GM18858 (cell line): ENCODE results near the gene PTCH1.

Source experiments
- ATAC-seq: cut with Tn5 transposase; IDR thresholded peaks from one replicate; pipeline ENCODE4 v1.9.1; 2021; ENCODE audit not compliant: unreplicated experiment

Gene PTCH1

DNA sequence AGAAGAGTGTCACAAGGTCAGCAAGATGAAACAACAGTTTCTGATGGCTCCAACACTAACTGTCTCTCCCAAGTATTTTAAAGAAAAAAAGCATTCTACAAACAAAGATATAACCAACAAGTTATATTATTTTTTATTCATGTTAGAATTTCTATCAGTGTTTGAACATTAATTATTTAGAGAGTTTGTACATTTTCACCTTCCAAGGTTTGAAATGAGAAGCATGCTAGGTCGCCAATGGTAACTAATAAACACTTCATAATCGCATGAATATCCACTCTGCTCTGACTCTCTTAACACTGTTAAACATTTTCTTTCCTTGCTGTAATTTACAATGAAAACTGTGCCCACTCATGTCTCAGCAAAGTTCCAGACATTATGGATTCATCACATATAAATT, 73.5 kb downstream of the PTCH1 start:
- ATAC-seq, result no peak

GRCh38 chr9:95441081-95441480, 75.7 kb downstream of the PTCH1 start:
- ATAC-seq, result no peak

GRCh38 chr9:95440447-95440846, 76.3 kb downstream of the PTCH1 start:
- ATAC-seq, result no peak

- ATAC-seq, result no peak
Observed at GRCh38 chr9:95438561-95439357, 78.0 kb downstream of the PTCH1 start.

DNA sequence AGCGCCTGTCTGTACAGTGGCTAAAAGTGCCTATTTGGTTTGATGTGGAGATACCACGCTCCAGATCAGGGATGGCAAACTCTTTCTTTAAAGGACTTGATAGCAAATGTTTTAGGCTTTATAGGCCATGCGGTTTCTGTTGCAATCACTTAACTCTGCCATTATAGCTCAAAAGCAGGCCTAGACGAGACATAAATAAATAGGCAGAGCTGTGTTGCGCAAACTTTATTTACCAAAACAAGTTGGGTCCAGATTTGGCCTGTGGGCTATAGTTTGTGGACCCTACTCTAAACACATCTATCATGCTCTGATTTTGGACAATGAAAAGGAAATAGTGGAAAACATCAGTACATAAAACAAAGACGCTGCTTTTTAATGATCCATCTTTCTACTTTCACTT, 79.2 kb downstream of the PTCH1 start:
- no peak for ATAC-seq

GRCh38 chr9:95436416-95436815, 80.4 kb downstream of the PTCH1 start:
- ATAC-seq, result no peak

DNA sequence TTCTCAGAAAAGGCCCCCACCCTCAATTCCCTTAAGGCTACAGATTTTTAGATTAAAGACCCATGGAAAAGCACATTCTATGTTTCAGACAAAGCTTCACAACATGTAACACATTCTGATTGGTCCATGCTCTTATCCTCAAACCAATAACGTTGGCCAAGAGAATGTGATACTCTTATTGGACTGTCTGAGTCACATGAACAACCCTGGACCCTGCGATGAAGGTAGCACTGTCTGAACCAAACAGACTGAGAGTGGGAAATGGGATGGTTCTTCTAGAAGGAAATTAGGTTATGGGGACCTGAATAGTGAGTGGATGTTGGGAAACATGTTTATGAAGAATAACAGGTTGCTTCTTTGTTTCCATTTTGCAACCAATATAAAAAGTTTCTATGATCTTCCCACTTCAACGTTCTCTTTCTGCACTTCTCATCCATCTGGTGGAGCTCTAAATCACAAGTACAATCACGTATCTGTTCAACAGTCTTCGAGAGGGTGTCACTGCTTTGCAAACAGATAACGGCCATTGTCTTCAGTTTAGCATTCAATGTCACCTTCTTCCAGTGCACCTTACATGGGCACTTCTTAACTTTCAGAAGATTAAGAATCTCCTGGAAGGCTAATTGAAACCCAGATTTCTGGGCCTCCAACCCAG, 81.6 kb downstream of the PTCH1 start:
- no peak for ATAC-seq

DNA sequence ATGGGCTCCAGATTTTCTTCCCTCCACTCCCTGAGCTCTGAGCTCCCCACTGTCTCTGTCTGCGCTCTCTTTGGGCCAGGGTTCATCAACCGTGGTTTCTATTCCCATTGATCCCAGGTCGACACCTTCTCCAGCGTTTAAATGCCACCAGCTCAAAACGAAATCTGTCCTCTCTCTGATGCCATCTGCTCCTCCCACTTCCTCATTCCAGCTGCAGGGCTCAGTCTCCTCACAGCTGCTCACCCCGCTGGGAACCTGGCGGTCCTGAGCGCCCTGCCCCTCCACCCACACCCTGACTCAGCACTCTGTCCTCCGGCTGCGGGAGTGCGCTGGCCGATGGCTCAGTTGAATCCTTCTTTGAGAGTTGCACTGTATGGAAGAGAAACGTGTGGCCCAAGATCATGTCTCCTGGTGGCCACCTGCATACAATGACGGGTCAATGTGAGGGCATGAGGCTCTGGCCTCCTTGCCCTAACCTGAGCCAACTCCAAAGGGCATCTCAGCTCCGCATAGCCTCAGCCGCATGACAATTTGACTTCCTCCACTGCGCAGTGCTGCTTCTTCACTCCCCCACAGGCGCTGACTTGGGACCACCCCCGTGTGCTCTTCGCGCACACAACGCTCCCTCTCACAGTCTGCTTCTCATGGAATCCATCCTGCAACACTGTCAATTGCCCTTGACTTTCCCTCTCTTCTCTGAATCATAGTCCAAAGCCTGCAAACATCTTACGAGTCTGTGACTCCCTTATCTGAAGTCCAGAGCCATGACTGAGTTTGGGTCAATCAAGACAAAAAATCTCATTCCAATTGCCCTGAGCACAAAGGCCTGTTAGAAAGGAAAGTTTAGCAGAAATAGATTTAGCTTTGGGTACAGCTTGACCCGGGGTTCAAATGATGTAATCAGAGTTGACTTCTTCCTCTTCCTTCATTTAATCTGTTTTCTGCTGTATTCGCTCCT, 82.4 kb downstream of the PTCH1 start:
- no peak for ATAC-seq

DNA sequence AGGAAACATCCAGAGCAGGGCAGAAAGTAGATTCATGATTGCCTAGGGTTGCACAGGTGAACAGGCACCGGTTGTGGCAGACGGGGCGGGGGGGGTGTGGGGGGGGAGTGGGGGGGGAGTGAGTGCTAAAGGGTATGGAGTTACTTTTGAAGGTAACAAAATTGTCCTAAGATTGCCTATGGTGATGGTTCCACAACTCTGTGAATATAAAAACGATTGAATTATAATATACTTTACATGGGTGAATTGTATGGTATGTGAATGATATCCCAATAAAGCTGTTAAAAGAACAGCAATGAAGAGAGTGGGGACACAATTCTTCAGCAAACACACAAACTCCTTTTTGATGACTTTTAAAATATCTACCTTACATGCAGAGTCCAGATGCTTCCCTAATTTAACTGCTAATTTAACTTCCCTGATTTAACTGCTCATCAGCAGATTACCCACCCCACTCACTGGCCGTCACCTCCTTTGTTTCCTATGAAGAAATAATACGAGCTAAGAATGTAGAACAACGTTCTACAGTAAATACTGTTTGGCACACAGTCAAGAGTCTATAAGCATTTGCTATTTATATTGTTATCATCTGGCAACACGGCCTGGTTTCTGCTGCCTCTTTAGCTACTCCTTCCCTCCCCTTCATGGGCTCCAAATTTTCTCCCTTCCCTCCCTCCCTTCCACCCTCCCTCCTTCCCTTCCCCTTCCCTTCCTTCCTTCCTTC, 83.5 kb downstream of the PTCH1 start:
- ATAC-seq, result no peak

DNA sequence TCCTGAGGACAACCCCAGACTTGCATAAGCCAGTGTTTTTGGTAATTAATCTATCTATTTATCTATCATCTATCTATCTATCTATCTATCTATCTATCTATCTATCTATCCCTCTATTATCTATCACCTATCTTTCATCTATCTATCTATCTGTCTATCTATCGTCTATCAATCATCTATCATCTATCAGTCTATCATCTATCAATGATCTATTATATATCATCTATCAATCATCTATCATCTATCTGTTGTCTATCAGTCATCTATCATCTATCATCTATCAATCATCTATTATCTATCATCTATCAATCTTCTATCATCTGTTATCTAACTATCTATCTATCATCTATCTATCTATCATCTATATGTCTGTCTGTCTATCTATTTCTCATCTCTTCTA, 85.5 kb downstream of the PTCH1 start:
- ATAC-seq, result no peak

DNA sequence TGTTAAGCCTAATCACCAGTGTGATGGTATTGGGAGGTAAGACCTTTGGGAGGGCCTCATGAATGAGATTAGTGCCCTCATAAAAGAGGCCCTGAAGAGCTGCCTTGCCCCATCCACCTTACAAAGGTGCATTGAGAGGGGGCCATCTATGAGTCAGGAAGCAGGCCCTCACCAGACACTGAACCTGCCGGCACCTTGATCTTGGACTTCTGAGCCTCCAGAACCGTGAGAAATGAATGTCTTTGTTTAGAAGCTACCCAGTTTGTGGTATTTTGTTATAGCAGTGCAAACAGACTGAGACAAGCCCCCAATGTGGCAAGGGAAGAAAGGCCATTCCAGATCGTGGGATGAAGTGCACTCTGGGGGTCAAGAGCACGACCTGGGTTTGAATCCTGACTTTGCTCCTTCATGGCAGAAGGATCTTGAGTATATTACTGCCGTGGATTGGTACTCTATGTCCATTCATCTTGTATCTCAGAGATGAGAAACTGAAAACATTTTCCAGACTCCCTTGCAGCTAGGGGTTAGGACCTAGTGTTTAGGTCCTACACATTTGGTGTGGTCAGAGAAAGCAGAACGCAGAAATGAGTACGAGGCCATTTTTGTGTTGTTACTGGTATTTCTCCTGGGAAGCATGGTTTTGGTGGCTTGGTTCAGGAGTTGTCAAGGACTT, 86.7 kb downstream of the PTCH1 start:
- no peak for ATAC-seq

DNA sequence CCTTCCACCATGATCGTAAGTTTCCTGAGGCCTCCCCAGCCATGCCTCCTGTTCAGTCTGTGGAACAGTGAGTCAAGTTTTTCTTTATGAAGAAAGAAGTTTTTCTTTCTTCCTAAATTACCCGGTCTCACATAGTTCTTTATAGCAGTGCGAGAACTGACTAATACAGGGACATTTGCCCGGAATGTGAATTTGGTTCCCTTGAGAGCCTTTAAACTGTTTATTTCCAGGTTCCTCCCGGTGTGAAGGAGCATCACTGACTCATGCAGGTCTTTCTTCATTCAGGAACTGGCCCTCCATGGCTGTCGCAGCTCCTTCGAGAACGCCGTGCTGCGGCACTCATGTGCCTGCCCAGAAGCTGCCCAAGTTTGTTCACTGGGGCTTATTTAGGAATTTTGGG, 87.7 kb downstream of the PTCH1 start:
- no peak for ATAC-seq

- no peak for ATAC-seq
Observed at GRCh38 chr9:95425910-95426551, 90.7 kb downstream of the PTCH1 start.

GRCh38 chr9:95422650-95423049, 94.1 kb downstream of the PTCH1 start:
- ATAC-seq, result no peak

GRCh38 chr9:95420518-95420917, 96.3 kb downstream of the PTCH1 start:
- ATAC-seq, result no peak

DNA sequence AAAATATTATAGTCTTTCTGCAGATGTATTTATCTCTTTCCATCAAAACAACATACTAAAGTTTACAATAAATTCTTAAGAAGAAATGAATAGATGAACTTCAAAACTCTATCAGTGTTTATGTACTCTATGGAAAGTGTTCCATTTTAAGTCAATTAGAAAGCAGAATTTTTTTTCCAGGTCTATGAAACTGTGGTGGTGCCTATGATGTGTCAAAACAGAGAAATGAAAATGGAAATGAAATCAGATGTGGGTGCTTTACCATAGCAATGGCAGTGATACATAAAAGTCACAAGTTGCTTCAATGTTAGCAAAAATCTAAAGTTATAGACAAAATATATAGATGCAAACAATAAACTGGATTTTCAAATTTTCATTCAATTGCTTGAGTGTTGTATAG, 97.3 kb downstream of the PTCH1 start:
- no peak for ATAC-seq

GRCh38 chr9:95415158-95415557, 101.6 kb downstream of the PTCH1 start:
- ATAC-seq, result no peak

DNA sequence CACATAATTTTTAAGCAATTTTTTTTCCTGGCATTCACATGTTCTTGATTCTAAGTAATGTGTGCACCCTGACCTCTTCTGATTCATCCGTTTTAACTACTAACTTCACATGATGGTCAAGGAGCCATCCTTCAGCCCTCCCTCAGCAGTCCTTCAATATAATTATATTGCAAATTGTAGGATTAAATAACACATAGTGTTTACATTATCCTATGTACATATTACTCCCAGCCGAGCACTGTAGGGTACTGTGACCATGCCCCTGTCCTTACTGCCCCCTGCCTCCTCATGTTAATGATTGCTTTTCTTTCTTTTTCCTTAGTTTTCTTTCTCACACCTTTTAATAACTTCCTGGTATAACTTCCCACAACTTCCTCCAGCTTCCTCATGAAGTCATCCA, 103.0 kb downstream of the PTCH1 start:
- ATAC-seq, result no peak

DNA sequence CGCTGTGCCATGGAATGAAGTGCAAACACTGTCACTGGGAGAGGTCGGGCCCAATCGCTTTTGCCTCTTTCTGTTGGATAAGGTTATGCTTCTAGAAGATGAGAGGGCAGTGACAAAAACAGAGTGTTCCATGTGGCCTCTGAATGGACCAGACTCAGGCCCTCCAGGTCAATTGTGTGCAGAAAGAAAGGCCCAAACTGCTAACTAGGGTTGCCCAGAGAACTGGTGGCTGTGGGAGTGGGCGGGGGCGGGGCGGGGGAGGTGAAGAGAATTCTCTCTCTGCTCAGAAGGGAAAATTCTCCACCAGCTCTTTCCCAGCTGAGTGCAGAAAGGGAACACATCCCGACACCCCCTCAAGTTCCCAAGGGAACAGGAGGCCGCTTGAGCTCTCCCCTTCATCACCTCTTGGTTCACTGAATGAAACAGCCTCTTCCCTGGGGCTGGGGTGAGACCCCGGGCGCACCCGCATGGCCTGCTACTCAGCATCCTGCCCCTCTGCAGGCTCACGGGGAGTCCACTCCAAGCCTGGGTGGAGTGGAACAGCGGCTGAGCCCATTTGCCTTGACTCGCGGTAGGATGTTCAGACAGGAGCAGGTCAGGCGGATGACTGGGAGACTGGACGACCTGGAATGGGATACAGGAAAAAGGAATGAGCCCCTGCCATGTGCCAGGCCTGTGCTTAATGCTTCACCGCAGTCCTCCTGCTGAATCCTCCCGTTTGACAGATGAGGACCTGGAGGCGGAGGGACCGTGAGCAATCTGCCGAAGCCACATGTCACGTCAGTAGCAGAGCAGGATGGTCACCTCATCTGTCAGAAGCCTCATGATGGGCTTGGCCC, 105.5 kb downstream of the PTCH1 start:
- ATAC-seq, result no peak
